HG03342 (cell line): ENCODE measurements around the gene UNC5A.

Source experiments
- ATAC-seq: cut with Tn5 transposase; IDR thresholded peaks from one replicate; pipeline ENCODE4 v1.9.1; 2021; ENCODE audit warnings: mild to moderate bottlenecking, moderate library complexity; ENCODE audit not compliant: unreplicated experiment

Gene UNC5A

GRCh38 chr5:176819476-176819875, 9.1 kb downstream of the UNC5A start:
- ATAC-seq, result no peak

- no peak for ATAC-seq
Observed at GRCh38 chr5:176820937-176821336, 10.6 kb downstream of the UNC5A start.

- no peak for ATAC-seq
Observed at GRCh38 chr5:176821441-176821840, 11.1 kb downstream of the UNC5A start.

DNA sequence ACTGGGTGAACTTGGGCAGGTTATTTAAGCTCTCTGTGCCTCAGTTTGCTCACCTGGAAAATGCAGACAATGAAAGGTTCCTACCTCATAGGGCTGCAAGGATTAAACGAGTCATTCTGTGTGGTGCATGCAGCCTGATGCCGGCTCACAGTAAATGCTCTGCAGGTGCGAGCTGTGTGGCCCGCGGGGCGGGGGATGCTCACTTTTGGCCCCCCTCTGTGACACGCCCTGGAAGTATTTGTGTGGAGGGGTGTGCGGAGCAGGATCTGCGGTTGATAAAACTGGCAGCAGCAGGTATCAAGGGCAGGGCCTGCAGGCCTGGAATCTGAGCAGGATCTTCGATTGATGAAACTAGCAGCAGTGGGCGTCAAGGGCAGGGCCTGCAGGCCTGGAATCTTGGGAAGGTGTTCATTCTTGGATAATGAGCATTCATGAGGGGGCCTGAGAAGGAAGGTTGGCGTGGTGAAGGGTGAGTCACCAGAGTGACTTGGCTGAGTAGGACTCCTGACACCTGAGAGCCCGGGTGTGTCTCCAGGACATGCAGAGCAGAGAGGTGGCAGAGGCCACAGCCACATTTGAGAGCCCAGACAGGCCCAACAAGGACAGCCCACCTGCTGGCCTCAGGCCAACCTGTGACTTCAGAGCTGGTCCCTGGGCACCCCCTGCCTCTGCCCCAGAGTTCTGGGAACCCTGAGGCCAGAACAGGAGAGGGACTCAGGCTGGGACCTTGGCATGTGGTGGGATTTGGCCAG, 11.9 kb downstream of the UNC5A start:
- no peak for ATAC-seq

DNA sequence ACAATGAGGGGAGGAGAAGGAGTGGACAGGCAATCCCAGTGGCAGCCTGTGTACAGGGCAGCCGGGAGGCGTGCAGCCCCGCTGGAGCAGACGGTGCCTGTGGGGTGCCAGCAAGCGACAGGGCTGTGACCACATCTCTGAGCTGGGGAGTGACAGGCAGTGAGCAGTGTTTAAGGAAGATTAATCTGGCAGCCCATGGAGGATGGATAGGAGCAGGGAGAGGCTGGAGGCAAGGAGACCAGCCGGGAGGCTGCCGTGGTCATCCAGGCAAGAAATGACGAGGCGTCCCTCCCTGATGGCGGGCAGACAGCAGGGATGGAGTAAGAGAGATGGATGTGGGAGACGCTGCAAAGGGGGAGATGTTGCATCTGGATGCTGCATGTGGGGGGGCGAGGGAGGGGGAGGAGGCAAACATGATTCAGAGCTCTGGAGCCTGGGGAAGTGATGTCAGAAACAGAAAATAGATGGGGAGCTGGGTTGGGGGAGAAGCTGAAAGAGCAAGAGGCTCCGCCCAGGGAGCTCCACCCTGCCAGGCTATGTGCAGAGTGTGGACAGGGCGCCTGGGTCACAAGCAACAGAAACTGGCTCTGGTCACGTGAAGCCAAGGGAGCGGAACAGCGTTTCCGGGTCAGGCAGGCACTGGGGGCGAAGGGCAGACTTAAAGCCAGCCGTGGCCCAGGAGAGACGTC, 12.6 kb downstream of the UNC5A start:
- no peak for ATAC-seq

GRCh38 chr5:176823869-176824412, 13.6 kb downstream of the UNC5A start:
- ATAC-seq, result no peak

DNA sequence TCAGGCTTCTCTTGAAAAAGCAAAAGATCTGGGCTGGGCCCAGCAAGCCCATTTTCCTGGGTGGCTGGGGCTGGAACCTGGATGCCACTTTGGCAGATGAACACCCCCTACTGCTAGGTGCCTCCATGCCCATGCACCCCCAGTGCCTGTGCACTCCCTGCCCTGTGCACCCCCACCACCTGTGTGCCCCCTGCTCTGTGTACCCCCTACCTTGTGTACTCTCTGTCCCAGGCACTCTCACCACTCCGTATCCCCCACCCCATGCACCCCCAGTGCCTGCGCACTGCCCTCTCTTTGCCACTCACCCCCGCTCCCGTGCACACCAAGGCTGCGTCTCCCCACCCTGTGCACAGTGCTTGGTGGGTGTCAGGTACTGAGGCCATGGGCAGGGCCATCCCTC, 14.2 kb downstream of the UNC5A start:
- ATAC-seq, result no peak

GRCh38 chr5:176825234-176825633, 14.9 kb downstream of the UNC5A start:
- no peak for ATAC-seq

DNA sequence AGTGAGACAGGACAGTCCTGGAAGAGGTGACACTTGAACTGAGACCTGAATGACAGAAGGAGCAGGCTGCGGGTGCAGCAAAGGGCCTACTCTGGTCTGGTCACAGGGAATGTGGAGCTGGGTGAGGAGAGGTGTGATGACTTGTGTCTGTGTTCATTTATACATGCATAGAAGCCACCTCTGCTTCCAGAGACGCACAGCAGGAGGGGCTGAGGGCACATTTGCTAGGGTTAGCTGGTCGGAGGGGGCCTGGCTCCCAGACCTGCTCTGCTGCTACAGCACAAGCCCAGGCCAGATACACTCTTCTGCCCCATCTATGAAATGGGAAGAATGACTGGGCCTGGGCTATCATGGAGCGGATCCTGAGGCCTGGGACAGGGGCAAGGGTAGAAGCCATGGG, 15.6 kb downstream of the UNC5A start:
- ATAC-seq, result no peak

- no peak for ATAC-seq
Observed at GRCh38 chr5:176827736-176828414, 17.5 kb downstream of the UNC5A start.

DNA sequence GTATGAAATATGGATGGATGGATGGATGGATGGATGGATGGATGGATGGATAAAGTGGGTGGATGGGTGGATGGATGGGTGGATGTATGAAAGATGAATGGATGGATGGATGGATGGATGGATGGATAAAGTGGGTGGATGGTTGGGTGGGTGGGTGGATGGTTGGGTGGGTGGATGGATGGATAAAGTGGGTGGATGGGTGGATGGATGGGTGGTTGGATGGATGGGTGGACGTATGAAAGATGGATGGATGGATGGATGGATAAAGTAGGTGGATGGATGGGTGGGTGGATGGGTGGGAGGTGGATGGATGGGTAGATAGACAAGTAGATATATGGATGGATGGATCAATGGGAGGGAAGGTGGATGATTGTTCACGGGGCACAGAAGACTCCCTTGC, 19.0 kb downstream of the UNC5A start:
- no peak for ATAC-seq

GRCh38 chr5:176830422-176830994, 20.1 kb downstream of the UNC5A start:
- no peak for ATAC-seq

- no peak for ATAC-seq
Observed at GRCh38 chr5:176830995-176831423, 20.6 kb downstream of the UNC5A start.

DNA sequence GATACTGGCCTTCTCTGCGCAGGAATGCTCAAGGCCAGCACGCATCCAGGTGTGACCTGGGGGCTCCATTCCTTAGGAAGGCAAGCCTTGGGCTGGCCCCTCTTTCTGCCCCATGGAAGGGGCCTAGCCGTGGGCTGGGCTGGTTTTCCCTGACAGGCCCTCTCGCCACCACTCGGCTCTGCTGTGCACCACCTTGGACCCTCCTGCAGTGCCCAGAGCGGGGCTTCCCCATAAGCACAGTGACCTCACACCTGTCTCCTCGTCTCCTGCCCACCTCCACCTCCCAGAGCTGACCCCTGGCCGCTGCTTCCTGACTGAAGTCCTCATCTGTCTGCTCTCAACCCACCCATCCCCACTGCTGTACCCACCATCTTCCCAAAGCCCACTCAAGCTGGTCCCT, 21.1 kb downstream of the UNC5A start:
- no peak for ATAC-seq

DNA sequence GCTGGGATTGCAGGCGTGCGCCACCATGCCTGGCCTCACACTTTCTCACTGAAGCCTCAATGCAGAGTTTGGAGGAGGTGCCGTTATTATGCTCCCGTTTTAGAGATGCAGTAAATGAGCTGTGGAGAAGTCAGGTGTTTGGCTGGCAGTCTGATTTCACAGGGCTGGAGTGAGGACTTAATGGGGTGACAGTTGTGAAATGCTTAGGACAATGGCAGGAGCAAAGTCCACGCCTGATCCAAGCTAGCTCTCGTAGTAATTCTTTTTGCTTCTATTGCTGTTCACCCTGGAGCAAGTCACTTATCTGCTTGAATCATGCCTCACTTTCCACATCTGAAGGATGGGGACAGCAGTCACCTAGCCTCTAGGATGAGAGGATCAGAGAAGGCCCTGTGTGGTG, 21.8 kb downstream of the UNC5A start:
- ATAC-seq, result no peak

GRCh38 chr5:176833286-176833685, 22.9 kb downstream of the UNC5A start:
- no peak for ATAC-seq

DNA sequence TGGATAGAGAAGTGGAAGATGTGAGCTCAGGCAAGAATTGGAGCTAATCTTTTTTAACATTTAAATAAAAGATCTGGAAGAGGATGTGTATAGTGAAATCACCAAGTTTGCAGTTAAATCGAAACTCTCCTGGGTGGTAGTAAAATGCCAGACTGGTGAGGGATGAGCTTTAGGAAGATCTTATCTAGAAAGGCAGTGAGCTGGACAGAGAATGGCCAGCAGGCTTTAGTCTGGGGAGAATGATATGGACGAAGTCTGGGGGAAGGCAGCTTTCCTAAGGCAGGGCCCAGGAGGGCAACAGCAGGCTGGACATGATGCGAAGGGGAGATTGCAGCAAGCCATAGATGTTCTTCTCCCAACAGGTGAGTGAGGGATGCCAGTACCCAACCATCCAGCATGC, 25.6 kb downstream of the UNC5A start:
- ATAC-seq, result no peak

- no peak for ATAC-seq
Observed at GRCh38 chr5:176836811-176837706, 26.7 kb downstream of the UNC5A start.

GRCh38 chr5:176837707-176838115, 27.4 kb downstream of the UNC5A start:
- ATAC-seq, result no peak

GRCh38 chr5:176843673-176844072, 33.3 kb downstream of the UNC5A start:
- ATAC-seq, result no peak
